K562 (cell line): ENCODE data around the gene UBE2M. TPM values are rescaled to one million over a fixed set of nuclear protein-coding genes. Genes with fewer than 3 reads are reported as not detected.

Experiments
- ATAC-seq: fragments of 200-7000 bp; cut with Tn5 transposase; 3 replicates; pipeline ENCODE4 v1.9.1; 2020; ENCODE audit warnings: moderate library complexity
- BruUV-seq: library from RNA; stranded (reverse); fragments of 400-500 nt; replicated peaks from 2 replicates; lab custom pipeline; 2021; lab: Mats Ljungman, UMichigan
- CTCF ChIA-PET: fragments of 300-600 bp; formaldehyde crosslinking; extraction: SDS; loops from one replicate; lab custom pipeline; 2021; ENCODE audit warnings: low intra/inter-chr PET ratio; lab: Yijun Ruan, JAX
- POLR2A ChIA-PET: fragments of 300-600, 350-650 bp; sonication (Branson Sonifier 250); formaldehyde crosslinking; extraction: SDS; loops from one replicate; lab custom pipeline; 2021; ENCODE audit warnings: antibody characterized with exemption, inconsistent platforms; lab: Yijun Ruan, JAX
- DNase-seq, 4 experiments: peaks; one replicate each; pipeline versions ENCODE4 v3.0.0 to v3.0.0-alpha.2; 2011 to 2018; ENCODE audit warnings: low spot score in 3 of 4, mixed read lengths in 3 of 4; ENCODE audit errors: extremely low read depth in 1 of 4
- FAIRE-seq: peaks from 2 replicates; lab custom pipeline; 2011; peaks lifted over from hg19 to GRCh38; lab: Jason Lieb, UNC
- H2AFZ ChIP-seq: 2 replicates; pipeline ENCODE4 v1.6.0; 2011; ENCODE audit warnings: low read depth, low read length, control low read depth, inconsistent platforms
- H3K27ac ChIP-seq: fragments of 200-600 bp; 3 replicates; pipeline ENCODE4 v1.8.0; 2011; ENCODE audit warnings: low read depth, mild to moderate bottlenecking, control low read depth, inconsistent platforms, low read length, moderate library complexity, mixed read lengths; ENCODE audit errors: extremely low read depth
- H3K27me3 ChIP-seq, 2 experiments: fragments of 300-600 bp in 1 of 2; 2 replicates in 1 of 2; 3 replicates in 1 of 2; pipeline versions ENCODE4 v1.6.0 to v1.8.0; 2011; ENCODE audit warnings: inconsistent platforms in 2 of 2, low read length in 2 of 2, mild to moderate bottlenecking in 1 of 2, mixed read lengths in 1 of 2, moderate library complexity in 1 of 2; ENCODE audit not compliant: control insufficient read depth in 2 of 2, insufficient read depth in 2 of 2
- H3K36me3 ChIP-seq: fragments of 300-600 bp; 3 replicates; pipeline ENCODE4 v1.8.0; 2011; ENCODE audit warnings: mild to moderate bottlenecking, low read length, inconsistent platforms; ENCODE audit not compliant: control insufficient read depth, insufficient read depth
- H3K4me1 ChIP-seq, 2 experiments: fragments of 200-600 bp in 1 of 2; replicated peaks in 1 of 2; 2 replicates in 1 of 2; 3 replicates in 1 of 2; pipeline versions ENCODE4 v1.5.1 to v1.8.0; 2011; ENCODE audit warnings: inconsistent platforms in 2 of 2, low read length in 2 of 2, mild to moderate bottlenecking in 1 of 2, mixed read lengths in 1 of 2, moderate library complexity in 1 of 2; ENCODE audit not compliant: control insufficient read depth in 2 of 2, insufficient read depth in 2 of 2
- H3K4me2 ChIP-seq: 2 replicates; pipeline ENCODE4 v1.6.1; 2011; ENCODE audit warnings: low read length, control low read depth, inconsistent platforms, mixed read lengths; ENCODE audit not compliant: insufficient read depth
- H3K4me3 ChIP-seq: fragments of 200-600 bp; sonication (generic), shearing (Covaris generic); 2 replicates; pipeline ENCODE4 v1.5.1; 2016; ENCODE audit warnings: control low read depth, inconsistent platforms
- H3K79me2 ChIP-seq: fragments of 200-600 bp; 3 replicates; pipeline ENCODE4 v1.8.0; 2011; ENCODE audit warnings: low read length, inconsistent platforms; ENCODE audit not compliant: control insufficient read depth, insufficient read depth
- H3K9ac ChIP-seq, 2 experiments: 2 replicates each; pipeline versions ENCODE4 v1.6.0 to v1.6.1; 2011; ENCODE audit warnings: low read depth in 2 of 2, low read length in 2 of 2, control low read depth in 1 of 2, inconsistent platforms in 1 of 2, mild to moderate bottlenecking in 1 of 2, mixed read lengths in 1 of 2; ENCODE audit not compliant: insufficient read depth in 1 of 2
- H3K9me1 ChIP-seq: one replicate; pipeline ENCODE4 v1.6.0; 2011; ENCODE audit warnings: inconsistent platforms, mild to moderate bottlenecking, low read length, moderate library complexity; ENCODE audit not compliant: control insufficient read depth, insufficient read depth
- H3K9me3 ChIP-seq: replicated peaks from 2 replicates; pipeline ENCODE4 v1.5.1; 2011; ENCODE audit warnings: low read depth, low read length, inconsistent platforms; ENCODE audit not compliant: control insufficient read depth, insufficient read depth
- H4K20me1 ChIP-seq: replicated peaks from 2 replicates; pipeline ENCODE4 v1.6.1; 2011; ENCODE audit warnings: low read length, inconsistent platforms, mixed read lengths; ENCODE audit not compliant: control insufficient read depth, insufficient read depth
- FOXA3 ChIP-seq, 2 experiments: fragments of 450-650 bp in 1 of 2; sonication (generic) in 1 of 2; formaldehyde crosslinking; IDR thresholded peaks in 1 of 2; conservative IDR thresholded peaks in 1 of 2; 2 replicates each; pipeline versions ENCODE4 v1.4.0 to v1.8.0; 2020 to 2022; ENCODE audit warnings: mild to moderate bottlenecking in 2 of 2, missing genetic modification reagents in 1 of 2
- JUN ChIP-seq, 2 experiments: sonication (generic) in 1 of 2; formaldehyde crosslinking in 1 of 2; IDR thresholded peaks; 2 replicates each; pipeline versions ENCODE4 v1.6.1 to v1.8.0; 2012 to 2022; ENCODE audit warnings: borderline replicate concordance in 2 of 2, mild to moderate bottlenecking in 2 of 2, improper control_type of control experiment in 1 of 2, low read depth in 1 of 2, low read length in 1 of 2, missing genetic modification reagents in 1 of 2
- RERE ChIP-seq: sonication (generic); formaldehyde crosslinking; IDR thresholded peaks from 2 replicates; pipeline ENCODE4 v1.8.0; 2023; ENCODE audit warnings: missing genetic modification reagents, mild to moderate bottlenecking, borderline replicate concordance
- TAF1 ChIP-seq: IDR thresholded peaks from 2 replicates; pipeline ENCODE4 v1.6.1; 2011; ENCODE audit warnings: mild to moderate bottlenecking, low read length, moderate library complexity; ENCODE audit not compliant: insufficient read depth, control insufficient read depth, severe bottlenecking; ENCODE audit errors: extremely low read depth
- TARDBP ChIP-seq: fragments of 450-650 bp; IDR thresholded peaks from 2 replicates; pipeline ENCODE4 v1.6.1; 2016
- THRAP3 ChIP-seq: fragments of 450-650 bp; IDR thresholded peaks from 2 replicates; pipeline ENCODE4 v1.6.1; 2016; ENCODE audit warnings: mild to moderate bottlenecking, inconsistent platforms, borderline replicate concordance
- TOE1 ChIP-seq, 2 experiments: fragments of 450-650 bp in 1 of 2; sonication (generic) in 1 of 2; formaldehyde crosslinking in 1 of 2; IDR thresholded peaks; 2 replicates each; pipeline versions ENCODE4 v1.7.1 to v1.8.0; 2016 to 2022; ENCODE audit warnings: borderline replicate concordance in 2 of 2, mild to moderate bottlenecking in 2 of 2, antibody characterized with exemption in 1 of 2, inconsistent platforms in 1 of 2, low read depth in 1 of 2, missing genetic modification reagents in 1 of 2, moderate library complexity in 1 of 2
- UBTF ChIP-seq, 2 experiments: IDR thresholded peaks; 2 replicates each; pipeline ENCODE4 v1.6.1; 2012; ENCODE audit warnings: improper control_type of control experiment in 2 of 2, low read depth in 2 of 2, low read length in 2 of 2, borderline replicate concordance in 1 of 2
- ZNF444 ChIP-seq: fragments of 250-450 bp; sonication (Bioruptor Pico); IDR thresholded peaks from 2 replicates; pipeline ENCODE4 v1.4.0; 2020; ENCODE audit warnings: mild to moderate bottlenecking, moderate library complexity
- ZNF695 ChIP-seq: fragments of 450-650 bp; formaldehyde crosslinking; IDR thresholded peaks from 2 replicates; pipeline ENCODE4 v1.4.0; 2020; ENCODE audit warnings: mild to moderate bottlenecking, moderate library complexity
- WGBS: fragments of 100-300 bp; shearing (Covaris generic); methylation state at CpG from one replicate; pipeline ENCODE4 v1.1.6; 2016; ENCODE audit warnings: low coverage, mixed read lengths; ENCODE audit not compliant: insufficient coverage; ENCODE audit errors: missing lambda C conversion rate; 5-methylcytosine and 5-hydroxymethylcytosine counted together
- in situ Hi-C: fragments of 300-500 bp; cut with MboI; formaldehyde crosslinking; loops from 4 replicates; pipeline ENCODE4 v1.15.0; 2018; ENCODE audit warnings: inconsistent platforms, mixed read lengths
- intact Hi-C: fragments of 100-400 bp; cut with micrococcal nuclease; formaldehyde crosslinking; loops from 2 replicates; pipeline ENCODE4 v1.14.2; 2022
- polyA plus RNA-seq, 8 experiments: library from polyadenylated mRNA; depleted of rRNA in 4 of 8; stranded (reverse) in 5 of 8; unstranded in 3 of 8; fragments of >200 nt; fragmentation: Nextera tagmentation in 2 of 8; fragmentation: Illumina TruSeq in 1 of 8; extraction: Ambion mirVana in 2 of 8; extraction: Trizol in 1 of 8; gene quantifications; 2 replicates each; pipeline versions ENCODE4 v1.2.1 to v1.2.3, GENCODE V29; 2011 to 2014; ENCODE audit warnings: inconsistent platforms in 1 of 8, missing spikeins in 1 of 8
- total RNA-seq, 7 experiments: library from RNA; depleted of rRNA in 6 of 7; stranded (reverse); fragments of >200 nt in 6 of 7; fragmentation: Illumina TruSeq in 2 of 7; extraction: Trizol in 2 of 7; gene quantifications; 2 replicates each; pipeline versions ENCODE4 v1.2.1 to v1.2.3, GENCODE V29; 2011 to 2021; ENCODE audit warnings: low replicate concordance in 1 of 7

The UBE2M gene
- total and polyA plus RNA-seq, 9 of the 15 experiments (the other 6 are each of a cell fraction or from before 2014, with no cell fraction given), result 0.92 to 163 (median 85.7) TPM

- in situ Hi-C loops, result no loop called here
- Histone ChIP-seq H3K27ac (peak overlapping the region; percentile 94), H3K9ac (peak overlapping the region; percentile 92 to 98), H3K27me3 (no peaks in the 10 kb centered on the region), H3K4me1 (peaks cover 27 to 59% of the 10 kb centered on the region in 2 experiments), H4K20me1 (no peaks in the 10 kb centered on the region), H3K79me2 (peaks cover 47% of the 10 kb centered on the region), H3K4me3 (peak overlapping the region; percentile 92), H3K9me1 (peaks cover 3% of the 10 kb centered on the region), H2AFZ (peak overlapping the region; percentile 35), H3K36me3 (peaks cover 29% of the 10 kb centered on the region), H3K9me3 (no peaks in the 10 kb centered on the region), H3K4me2 (peak overlapping the region; percentile 98)
- no peak for DNase-seq
- intact Hi-C loops, result no loop called here
- WGBS, result 69% methylated on average over 8 of the region's 8 CpGs
- no TSS peak for BruUV-seq
- ATAC-seq, result no peak
- CTCF ChIA-PET, result no interaction called here
- no peak for FAIRE-seq
- POLR2A ChIA-PET, result interaction anchor here (1.0 to 2.7 kb wide), 6 partner anchors 8 to 40 kb away, joined by 6 to 24 read pairs (median 8); partner anchors contain the start of genes MZF1, TRIM28 and ZBTB45
- TF ChIP-seq ZNF695 (CRISPR knock-in tag) (0 out of 2 replicates have a peak, but pooled peaks have one; percentile 33), TOE1 (IDR thresholded peaks at IDR 0.05; ENCODE audit: borderline replicate concordance) (no peak), TOE1 (CRISPR knock-in tag; IDR thresholded peaks at IDR 0.05; ENCODE audit: borderline replicate concordance, low read depth) (no peak), TARDBP (no peak), ZNF444 (CRISPR knock-in tag) (no peak), RERE (CRISPR knock-in tag) (no peak), UBTF (IDR thresholded peaks at IDR 0.05; ENCODE audit: borderline replicate concordance in 1 of 2, low read depth in 2 of 2, low read length in 2 of 2) (no peak), TAF1 (no peak), FOXA3 (CRISPR knock-in tag; conservative IDR thresholded peaks at IDR 0.05 in 1 of 2, IDR thresholded peaks at IDR 0.05 in 1 of 2) (peak in 1 of 2 experiments; percentile 64; a peak in 1 of 4 replicates), JUN (IDR thresholded peaks at IDR 0.05; ENCODE audit: borderline replicate concordance, low read depth, low read length) (no peak), JUN (CRISPR knock-in tag; IDR thresholded peaks at IDR 0.05; ENCODE audit: borderline replicate concordance) (0 out of 2 replicates have a peak, but pooled peaks have one; percentile 32), THRAP3 (0 out of 2 replicates have a peak, but pooled peaks have one; percentile 21)
Observed at GRCh38 chr19:58560007-58560887, 1.8 kb upstream of the UBE2M start.
